Measurements from ENCODE around the gene TGFBR1.

TGFBR1 gene

DNA sequence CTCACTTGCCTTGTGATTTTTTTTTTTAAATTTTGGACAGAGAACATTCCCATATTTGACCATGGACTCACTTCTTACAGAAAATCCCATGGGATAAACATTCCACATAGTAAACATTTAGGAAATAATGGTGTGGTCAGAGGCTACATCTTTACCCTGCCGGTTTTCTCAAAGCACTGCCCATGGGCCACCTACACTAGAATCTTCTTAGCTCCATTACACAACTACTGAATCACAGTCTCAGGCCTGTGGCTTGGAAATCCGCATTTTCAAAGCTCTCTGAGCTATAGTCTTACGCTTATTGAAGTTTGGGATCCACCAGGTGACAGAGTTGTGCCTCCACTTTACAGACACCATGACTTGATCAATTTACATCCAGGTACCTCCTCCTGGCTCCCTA lies 77.4 kb downstream of the TGFBR1 start:
- DNase-seq (ENCODE audit: low read depth): no peak
- no peak overlapping the region for H3K4me3 ChIP-seq (ENCODE audit: low read depth, low read length)
- TF ChIP-seq, protein P1, sequence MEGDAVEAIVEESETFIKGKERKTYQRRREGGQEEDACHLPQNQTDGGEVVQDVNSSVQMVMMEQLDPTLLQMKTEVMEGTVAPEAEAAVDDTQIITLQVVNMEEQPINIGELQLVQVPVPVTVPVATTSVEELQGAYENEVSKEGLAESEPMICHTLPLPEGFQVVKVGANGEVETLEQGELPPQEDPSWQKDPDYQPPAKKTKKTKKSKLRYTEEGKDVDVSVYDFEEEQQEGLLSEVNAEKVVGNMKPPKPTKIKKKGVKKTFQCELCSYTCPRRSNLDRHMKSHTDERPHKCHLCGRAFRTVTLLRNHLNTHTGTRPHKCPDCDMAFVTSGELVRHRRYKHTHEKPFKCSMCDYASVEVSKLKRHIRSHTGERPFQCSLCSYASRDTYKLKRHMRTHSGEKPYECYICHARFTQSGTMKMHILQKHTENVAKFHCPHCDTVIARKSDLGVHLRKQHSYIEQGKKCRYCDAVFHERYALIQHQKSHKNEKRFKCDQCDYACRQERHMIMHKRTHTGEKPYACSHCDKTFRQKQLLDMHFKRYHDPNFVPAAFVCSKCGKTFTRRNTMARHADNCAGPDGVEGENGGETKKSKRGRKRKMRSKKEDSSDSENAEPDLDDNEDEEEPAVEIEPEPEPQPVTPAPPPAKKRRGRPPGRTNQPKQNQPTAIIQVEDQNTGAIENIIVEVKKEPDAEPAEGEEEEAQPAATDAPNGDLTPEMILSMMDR (IDR thresholded peaks at IDR 0.05; ENCODE audit: control insufficient read depth, extremely low read depth, insufficient read depth): no peak

DNA sequence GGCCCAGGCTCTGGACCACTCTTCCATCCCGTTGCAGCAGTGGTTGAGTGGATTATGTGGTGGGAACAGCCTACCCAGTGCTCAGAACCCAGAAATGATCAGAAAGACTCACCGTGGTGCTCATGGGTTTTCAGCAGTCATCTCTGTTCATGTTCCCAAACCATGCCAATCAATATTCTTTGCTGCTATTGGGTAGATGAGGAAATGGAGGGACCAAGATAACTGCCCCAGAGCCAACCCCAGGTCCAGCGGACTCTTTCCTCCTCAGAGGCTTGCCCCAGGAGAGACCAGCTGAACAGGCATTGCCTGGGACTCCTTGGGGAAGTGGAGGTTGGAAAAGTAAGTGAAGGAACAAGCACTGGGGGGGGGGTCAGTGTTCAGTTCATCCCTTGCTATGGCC lies 78.7 kb downstream of the TGFBR1 start:
- TF ChIP-seq, protein P1 (IDR thresholded peaks at IDR 0.05; ENCODE audit: control insufficient read depth, extremely low read depth, insufficient read depth): no peak

DNA sequence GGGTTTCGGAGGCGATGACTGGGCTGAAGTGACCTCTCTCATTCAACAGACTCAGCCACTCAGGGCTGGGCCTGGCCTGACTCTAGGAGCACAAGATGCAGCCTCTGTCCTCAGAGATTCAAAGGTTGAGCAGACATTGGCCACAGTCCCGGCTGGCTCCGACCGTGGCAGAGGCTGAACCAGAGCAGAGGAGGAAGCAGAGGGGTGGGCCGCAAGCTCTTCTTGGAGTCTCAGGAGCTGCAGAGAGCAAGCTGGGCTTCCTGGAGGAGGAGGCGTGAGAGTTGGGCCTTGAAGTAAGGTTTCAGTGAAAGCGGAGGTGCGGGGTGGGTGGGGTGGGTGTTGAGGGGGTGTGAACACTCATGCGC lies 79.2 kb downstream of the TGFBR1 start:
- no peak overlapping the region for H3K4me3 ChIP-seq (ENCODE audit: low read depth, low read length)
- TF ChIP-seq, protein P1 (IDR thresholded peaks at IDR 0.05; ENCODE audit: control insufficient read depth, extremely low read depth, insufficient read depth): no peak
- no peak for DNase-seq (ENCODE audit: low read depth)

More for the DNA sequence above, 78.7 kb downstream of the TGFBR1 start:
- DNase-seq (ENCODE audit: low read depth): no peak
- no peak overlapping the region for H3K4me3 ChIP-seq (ENCODE audit: low read depth, low read length)

DNA sequence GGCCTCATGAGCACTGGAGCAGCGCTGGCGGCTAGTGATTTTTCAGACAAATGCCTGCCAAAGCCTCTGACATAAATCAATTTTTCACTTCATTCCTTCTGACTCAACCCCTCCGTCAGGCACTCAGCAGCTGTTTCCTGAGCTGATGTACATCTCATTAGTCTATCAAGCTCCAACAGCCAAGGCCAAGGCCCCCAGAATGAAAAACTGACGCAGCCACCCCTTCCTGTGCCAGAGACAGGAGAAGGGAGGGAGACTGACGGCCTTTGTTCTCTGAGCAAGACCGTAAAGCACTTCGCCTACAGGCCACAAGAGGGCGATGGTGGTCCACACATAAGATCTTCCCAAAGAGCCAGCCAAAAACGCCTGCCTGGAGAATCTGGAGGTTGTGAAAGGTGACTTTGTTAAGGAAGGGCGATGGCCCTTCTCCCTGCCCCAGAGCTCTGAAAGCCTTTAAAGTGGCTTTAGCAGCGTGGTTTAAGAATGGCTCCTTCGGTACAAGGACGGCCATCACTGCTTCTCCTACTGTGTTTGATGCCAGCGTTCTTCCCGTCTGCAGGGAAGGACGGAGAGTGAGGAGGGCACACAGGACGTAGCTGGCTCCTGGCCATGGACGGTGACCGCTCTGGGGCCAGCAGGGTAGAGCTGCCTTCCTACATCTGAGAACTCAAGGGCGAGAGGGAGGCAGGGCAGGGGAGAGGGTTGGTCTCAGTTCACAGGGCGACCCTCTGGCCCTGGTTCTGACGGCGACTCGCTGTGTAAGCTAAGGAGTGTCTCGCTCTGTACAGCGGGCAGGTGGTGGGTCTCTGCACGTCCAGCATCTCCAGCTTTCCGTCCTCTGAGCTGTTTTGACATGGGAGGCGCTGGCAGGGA lies 79.8 kb downstream of the TGFBR1 start:
- DNase-seq (ENCODE audit: low read depth): peak; percentile 56
- no peak overlapping the region for H3K4me3 ChIP-seq (ENCODE audit: low read depth, low read length)
- TF ChIP-seq, protein P1 (IDR thresholded peaks at IDR 0.05; ENCODE audit: control insufficient read depth, extremely low read depth, insufficient read depth): peak; percentile 96

DNA sequence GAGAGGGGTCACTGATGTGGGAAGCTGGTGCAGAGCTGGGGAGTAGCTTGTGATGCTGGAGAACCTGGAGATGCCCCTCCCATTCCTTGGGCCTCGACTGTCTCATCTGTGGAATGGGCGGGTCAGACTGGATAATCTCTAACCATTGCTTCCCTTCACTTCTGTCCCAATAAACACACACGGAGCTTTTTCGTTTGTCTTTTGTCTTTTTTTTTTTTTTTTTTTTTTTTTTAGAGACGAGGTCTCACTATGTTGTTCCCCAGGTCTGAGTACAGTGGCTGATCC lies 80.4 kb downstream of the TGFBR1 start:
- DNase-seq (ENCODE audit: low read depth): no peak
- no peak overlapping the region for H3K4me3 ChIP-seq (ENCODE audit: low read depth, low read length)
- TF ChIP-seq, protein P1 (IDR thresholded peaks at IDR 0.05; ENCODE audit: control insufficient read depth, extremely low read depth, insufficient read depth): no peak

DNA sequence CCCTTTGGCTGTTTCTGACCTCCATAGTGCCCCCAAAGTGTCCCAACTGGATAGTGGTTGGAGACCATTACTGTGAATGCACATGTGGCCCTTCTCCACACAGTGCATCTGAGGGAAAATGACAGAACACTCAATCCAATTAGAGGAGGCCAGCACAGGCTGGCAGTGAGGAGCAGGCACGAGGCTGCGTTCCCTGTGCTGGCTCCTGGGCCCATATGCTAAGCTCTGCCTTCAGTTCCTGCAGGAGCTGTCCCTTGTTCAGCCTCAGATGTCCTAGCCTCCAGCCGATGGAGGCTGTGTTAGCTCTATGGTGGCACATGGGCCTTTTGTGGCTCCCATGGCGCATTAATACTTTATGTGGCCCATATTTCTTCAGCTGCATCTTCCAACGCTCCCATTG lies 81.0 kb downstream of the TGFBR1 start:
- no peak overlapping the region for H3K4me3 ChIP-seq (ENCODE audit: low read depth, low read length)
- DNase-seq (ENCODE audit: low read depth): no peak
- TF ChIP-seq, protein P1 (IDR thresholded peaks at IDR 0.05; ENCODE audit: control insufficient read depth, extremely low read depth, insufficient read depth): no peak

DNA sequence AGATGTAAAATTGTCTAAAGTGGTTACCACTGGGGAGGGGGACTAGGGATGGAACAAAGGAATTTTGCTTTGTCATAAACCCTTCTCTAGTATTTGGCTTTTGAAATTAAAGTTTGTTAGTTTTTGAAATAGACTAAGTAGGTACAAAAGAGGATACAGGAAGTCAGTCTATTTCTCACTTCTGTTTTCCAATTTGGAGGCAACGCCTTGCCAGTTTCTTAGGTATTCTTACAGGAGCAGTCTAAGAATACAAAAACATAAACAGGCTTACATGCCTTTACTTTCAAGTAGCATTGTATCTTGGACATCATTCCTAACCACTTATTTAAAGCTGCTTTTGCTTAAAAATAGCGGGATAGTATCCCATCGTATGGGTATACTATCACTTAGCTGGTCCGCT lies 82.4 kb downstream of the TGFBR1 start:
- TF ChIP-seq, protein P1 (IDR thresholded peaks at IDR 0.05; ENCODE audit: control insufficient read depth, extremely low read depth, insufficient read depth): no peak
- DNase-seq (ENCODE audit: low read depth): no peak
- no peak overlapping the region for H3K4me3 ChIP-seq (ENCODE audit: low read depth, low read length)
